ENCODE results near the gene NFIC.

- TF ChIP-seq CTCF (IDR thresholded peaks at IDR 0.05), result no peak
- TF ChIP-seq ZFX (IDR thresholded peaks at IDR 0.05; ENCODE audit: borderline replicate concordance), result no peak
Measured at GRCh38 chr19:3456925-3457527, 90.6 kb downstream of the NFIC start.
